ENCODE data around the gene GRAMD2B. TPM values are rescaled to one million over a fixed set of nuclear protein-coding genes. Genes with fewer than 3 reads are reported as not detected.

Gene GRAMD2B
- total RNA-seq, 1 donor from 2014 or later = 18.3 TPM

- H3K27ac Mint-ChIP-seq = peak overlapping the region; percentile 68
Observed at GRCh38 chr5:126450907-126451306, 27.7 kb downstream of the GRAMD2B start.

GRCh38 chr5:126452477-126452876 lies 29.3 kb downstream of the GRAMD2B start:
- H3K27me3 Mint-ChIP-seq = no peaks in the 10 kb centered on the region
- peaks cover 13% of the 10 kb centered on the region for H3K4me1 Mint-ChIP-seq (ENCODE audit: unreplicated experiment)
- no peak overlapping the region for H3K27ac Mint-ChIP-seq
- no peak for DNase-seq (ENCODE audit: extremely low spot score, unreplicated experiment)
- H3K4me3 Mint-ChIP-seq = no peak overlapping the region
- TF ChIP-seq, protein P1, sequence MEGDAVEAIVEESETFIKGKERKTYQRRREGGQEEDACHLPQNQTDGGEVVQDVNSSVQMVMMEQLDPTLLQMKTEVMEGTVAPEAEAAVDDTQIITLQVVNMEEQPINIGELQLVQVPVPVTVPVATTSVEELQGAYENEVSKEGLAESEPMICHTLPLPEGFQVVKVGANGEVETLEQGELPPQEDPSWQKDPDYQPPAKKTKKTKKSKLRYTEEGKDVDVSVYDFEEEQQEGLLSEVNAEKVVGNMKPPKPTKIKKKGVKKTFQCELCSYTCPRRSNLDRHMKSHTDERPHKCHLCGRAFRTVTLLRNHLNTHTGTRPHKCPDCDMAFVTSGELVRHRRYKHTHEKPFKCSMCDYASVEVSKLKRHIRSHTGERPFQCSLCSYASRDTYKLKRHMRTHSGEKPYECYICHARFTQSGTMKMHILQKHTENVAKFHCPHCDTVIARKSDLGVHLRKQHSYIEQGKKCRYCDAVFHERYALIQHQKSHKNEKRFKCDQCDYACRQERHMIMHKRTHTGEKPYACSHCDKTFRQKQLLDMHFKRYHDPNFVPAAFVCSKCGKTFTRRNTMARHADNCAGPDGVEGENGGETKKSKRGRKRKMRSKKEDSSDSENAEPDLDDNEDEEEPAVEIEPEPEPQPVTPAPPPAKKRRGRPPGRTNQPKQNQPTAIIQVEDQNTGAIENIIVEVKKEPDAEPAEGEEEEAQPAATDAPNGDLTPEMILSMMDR (conservative IDR thresholded peaks at IDR 0.05) = no peak
- H3K36me3 Mint-ChIP-seq = peaks cover 24% of the 10 kb centered on the region
- H3K9me3 Mint-ChIP-seq = peaks cover 5% of the 10 kb centered on the region

More at GRCh38 chr5:126450907-126451306, 27.7 kb downstream of the GRAMD2B start:
- peaks cover 18% of the 10 kb centered on the region for H3K4me1 Mint-ChIP-seq (ENCODE audit: unreplicated experiment)
- no peaks in the 10 kb centered on the region for H3K27me3 Mint-ChIP-seq
- TF ChIP-seq, protein P1 (conservative IDR thresholded peaks at IDR 0.05) = no peak
- peaks cover 11% of the 10 kb centered on the region for H3K9me3 Mint-ChIP-seq
- no peak for DNase-seq (ENCODE audit: extremely low spot score, unreplicated experiment)
- peaks cover 24% of the 10 kb centered on the region for H3K36me3 Mint-ChIP-seq
- no peak overlapping the region for H3K4me3 Mint-ChIP-seq

- H3K27me3 Mint-ChIP-seq = no peaks in the 10 kb centered on the region
- H3K27ac Mint-ChIP-seq = no peak overlapping the region
- H3K4me1 Mint-ChIP-seq (ENCODE audit: unreplicated experiment) = peaks cover 13% of the 10 kb centered on the region
- no peak for DNase-seq (ENCODE audit: extremely low spot score, unreplicated experiment)
- H3K36me3 Mint-ChIP-seq = peaks cover 27% of the 10 kb centered on the region
- H3K4me3 Mint-ChIP-seq = no peak overlapping the region
- H3K9me3 Mint-ChIP-seq = peaks cover 5% of the 10 kb centered on the region
- TF ChIP-seq, protein P1 (conservative IDR thresholded peaks at IDR 0.05) = no peak
Observed at GRCh38 chr5:126454081-126454480, 30.9 kb downstream of the GRAMD2B start.

GRCh38 chr5:126454535-126454934 lies 31.3 kb downstream of the GRAMD2B start:
- H3K9me3 Mint-ChIP-seq = peaks cover 5% of the 10 kb centered on the region
- DNase-seq (ENCODE audit: extremely low spot score, unreplicated experiment) = no peak
- no peaks in the 10 kb centered on the region for H3K27me3 Mint-ChIP-seq
- H3K4me3 Mint-ChIP-seq = no peak overlapping the region
- peaks cover 27% of the 10 kb centered on the region for H3K36me3 Mint-ChIP-seq
- no peak overlapping the region for H3K27ac Mint-ChIP-seq
- TF ChIP-seq, protein P1 (conservative IDR thresholded peaks at IDR 0.05) = no peak
- H3K4me1 Mint-ChIP-seq (ENCODE audit: unreplicated experiment) = peaks cover 12% of the 10 kb centered on the region

GRCh38 chr5:126455264-126455663 lies 32.1 kb downstream of the GRAMD2B start:
- no peaks in the 10 kb centered on the region for H3K27me3 Mint-ChIP-seq
- H3K4me1 Mint-ChIP-seq (ENCODE audit: unreplicated experiment) = peaks cover 5% of the 10 kb centered on the region
- DNase-seq (ENCODE audit: extremely low spot score, unreplicated experiment) = no peak
- H3K9me3 Mint-ChIP-seq = peaks cover 5% of the 10 kb centered on the region
- H3K36me3 Mint-ChIP-seq = peaks cover 27% of the 10 kb centered on the region
- no peak overlapping the region for H3K4me3 Mint-ChIP-seq
- TF ChIP-seq, protein P1 (conservative IDR thresholded peaks at IDR 0.05) = no peak
- H3K27ac Mint-ChIP-seq = no peak overlapping the region

DNA sequence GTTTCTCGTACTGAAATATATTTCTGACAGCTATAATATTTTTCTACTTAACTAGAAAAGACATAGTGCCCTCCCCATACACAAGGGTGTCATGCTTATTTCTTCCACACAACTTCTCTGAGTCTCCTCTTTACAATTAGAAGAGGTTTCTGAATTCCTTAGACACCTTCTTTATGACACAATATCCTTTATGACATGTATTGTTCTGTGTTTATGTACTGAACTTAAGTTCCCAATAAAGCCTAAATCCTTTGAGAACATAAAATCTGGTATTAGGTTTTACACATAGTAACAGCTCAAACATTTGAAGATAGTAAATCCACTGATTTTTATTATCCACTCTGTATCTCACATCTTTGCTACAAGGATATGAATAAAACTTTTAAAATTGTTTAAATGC lies 32.5 kb downstream of the GRAMD2B start:
- Mint-ChIP-seq H3K9me3 (peaks cover 5% of the 10 kb centered on the region), H3K27ac (no peak overlapping the region), H3K27me3 (no peaks in the 10 kb centered on the region), H3K4me1 (ENCODE audit: unreplicated experiment) (peaks cover under 1% of the 10 kb centered on the region), H3K4me3 (no peak overlapping the region), H3K36me3 (peaks cover 23% of the 10 kb centered on the region)
- TF ChIP-seq, protein P1 (conservative IDR thresholded peaks at IDR 0.05) = no peak
- DNase-seq (ENCODE audit: extremely low spot score, unreplicated experiment) = no peak
